Erythroblast (primary cell): ENCODE results near the gene GFM2.
"Not testable (repeated sequence)": the region's sequence is repeated elsewhere in the genome, so short reads cannot be mapped to it uniquely, and the experiment has no call there.

Experiments used
- DNase-seq, 2 experiments: peaks; one replicate each; lab custom pipeline; 2025; lab: John Stamatoyannopoulos, UW
- GATA1 ChIP-seq: IDR thresholded peaks from 2 replicates; pipeline ENCODE4 v1.6.1; 2011; ENCODE audit warnings: low read depth, mild to moderate bottlenecking, control low read depth, low read length, moderate library complexity
- POLR2A ChIP-seq: IDR thresholded peaks from 2 replicates; pipeline ENCODE4 v1.6.1; 2011; ENCODE audit warnings: mild to moderate bottlenecking, low read length

GFM2 gene

GRCh38 chr5:74765201-74765600, 1.7 kb downstream of the GFM2 start:
- TF ChIP-seq POLR2A (no peak), GATA1 (no peak)
- DNase-seq = peak in 1 of 2 experiments; percentile 46

GRCh38 chr5:74763504-74763903, 3.4 kb downstream of the GFM2 start:
- no peak for DNase-seq
- TF ChIP-seq GATA1 (no peak), POLR2A (no peak)

- TF ChIP-seq GATA1 (no peak), POLR2A (no peak)
- DNase-seq = peak in 1 of 2 experiments; percentile 3
These were observed 4.3 kb downstream of the GFM2 start for GRCh38 chr5:74762599-74762998.

GRCh38 chr5:74761241-74761640, 5.7 kb downstream of the GFM2 start:
- TF ChIP-seq POLR2A (no peak), GATA1 (no peak)
- DNase-seq = no peak

- not testable (repeated sequence) for DNase-seq
These were observed 18.2 kb downstream of the GFM2 start for GRCh38 chr5:74748742-74749141.

- TF ChIP-seq POLR2A = no peak
- TF ChIP-seq GATA1 = no peak
- no peak for DNase-seq
These were observed 28.5 kb downstream of the GFM2 start for GRCh38 chr5:74738406-74738805.

- no peak for DNase-seq
- TF ChIP-seq POLR2A = no peak
- no peak for TF ChIP-seq GATA1
These were observed 30.2 kb downstream of the GFM2 start for GRCh38 chr5:74736759-74737158.

- DNase-seq = peak in 1 of 2 experiments; percentile 4
- TF ChIP-seq POLR2A = no peak
- no peak for TF ChIP-seq GATA1
These were observed 41.6 kb downstream of the GFM2 start for GRCh38 chr5:74725331-74725730.

- no peak for TF ChIP-seq POLR2A
- TF ChIP-seq GATA1 = no peak
- DNase-seq = no peak
These were observed 44.6 kb downstream of the GFM2 start for GRCh38 chr5:74722271-74722670.

- TF ChIP-seq GATA1 (no peak), POLR2A (no peak)
- DNase-seq = no peak
These were observed 49.3 kb downstream of the GFM2 start for GRCh38 chr5:74717596-74717995.

GRCh38 chr5:74693191-74693590, 73.7 kb downstream of the GFM2 start:
- no peak for TF ChIP-seq GATA1
- no peak for DNase-seq

GRCh38 chr5:74686962-74687751, 79.8 kb downstream of the GFM2 start:
- TF ChIP-seq GATA1 = no peak
- no peak for TF ChIP-seq POLR2A
- no peak for DNase-seq

- DNase-seq = no peak
- TF ChIP-seq GATA1 (no peak), POLR2A (no peak)
These were observed 80.8 kb downstream of the GFM2 start for GRCh38 chr5:74685979-74686631.
